ENCODE measurements around the gene SLC6A13.

- TF ChIP-seq CTCF (IDR thresholded peaks at IDR 0.05): no peak
- no peak for TF ChIP-seq POLR2A (IDR thresholded peaks at IDR 0.05)
These were observed 54.8 kb downstream of the SLC6A13 start for GRCh38 chr12:207804-208203.

Data from right lobe of liver (tissue), 4 donors.